Osteoblast (primary cell): ENCODE measurements around the gene DCUN1D2. TPM values are rescaled to one million over a fixed set of nuclear protein-coding genes. Genes with fewer than 3 reads are reported as not detected.

Experiments used
- DNase-seq: peaks from one replicate; pipeline ENCODE4 v3.0.0; 2011; ENCODE audit warnings: low spot score, mixed read lengths; ENCODE audit not compliant: insufficient read length; ENCODE audit errors: missing footprints
- H2AFZ ChIP-seq: 2 replicates; pipeline ENCODE4 v1.6.0; 2011; ENCODE audit warnings: mild to moderate bottlenecking, low read length
- H3K27ac ChIP-seq: 2 replicates; pipeline ENCODE4 v1.5.1; 2011; ENCODE audit warnings: mild to moderate bottlenecking, low read depth, low read length, moderate library complexity
- H3K27me3 ChIP-seq: 2 replicates; pipeline ENCODE4 v1.6.0; 2012; ENCODE audit warnings: mild to moderate bottlenecking, control low read depth, inconsistent platforms, low read length, moderate library complexity; ENCODE audit not compliant: insufficient read depth
- H3K36me3 ChIP-seq: 2 replicates; pipeline ENCODE4 v1.5.1; 2011; ENCODE audit warnings: mild to moderate bottlenecking, low read length, control low read depth, moderate library complexity; ENCODE audit not compliant: insufficient read depth
- H3K4me1 ChIP-seq: 2 replicates; pipeline ENCODE4 v1.5.1; 2011; ENCODE audit warnings: mild to moderate bottlenecking, low read length, control low read depth, moderate library complexity; ENCODE audit not compliant: insufficient read depth
- H3K4me2 ChIP-seq: 2 replicates; pipeline ENCODE4 v1.6.0; 2011; ENCODE audit warnings: mild to moderate bottlenecking, low read length; ENCODE audit not compliant: insufficient read depth
- H3K4me3 ChIP-seq: fragments of 200-600 bp; sonication (generic); 3 replicates; pipeline ENCODE4 v1.5.1; 2012; ENCODE audit warnings: mild to moderate bottlenecking, low read length, inconsistent platforms; ENCODE audit not compliant: insufficient read depth
- H3K79me2 ChIP-seq: 2 replicates; pipeline ENCODE4 v1.6.0; 2012; ENCODE audit warnings: mild to moderate bottlenecking, low read length, control low read depth, inconsistent platforms; ENCODE audit not compliant: insufficient read depth
- H3K9me3 ChIP-seq: 2 replicates; pipeline ENCODE4 v1.5.1; 2011; ENCODE audit warnings: low read depth, low read length, control low read depth
- H4K20me1 ChIP-seq: 2 replicates; pipeline ENCODE4 v1.6.0; 2012; ENCODE audit warnings: mild to moderate bottlenecking, low read length, control low read depth; ENCODE audit not compliant: insufficient read depth
- CTCF ChIP-seq: IDR thresholded peaks from 2 replicates; pipeline ENCODE4 v1.5.1; 2011; ENCODE audit warnings: mild to moderate bottlenecking, low read depth, low read length, moderate library complexity; ENCODE audit errors: extremely low read depth
- total RNA-seq: library from RNA; depleted of rRNA; stranded (reverse); fragments of >200 nt; gene quantifications from 2 replicates; pipeline ENCODE4 v1.2.3, GENCODE V29; 2012

The DCUN1D2 gene
- total RNA-seq, 1 donor = 14.8 TPM

- Histone ChIP-seq H3K79me2 (peaks cover 14% of the 10 kb centered on the region), H4K20me1 (peaks cover 5% of the 10 kb centered on the region), H3K4me3 (no peak overlapping the region), H3K4me1 (no peaks in the 10 kb centered on the region), H2AFZ (no peak overlapping the region), H3K27me3 (no peaks in the 10 kb centered on the region), H3K4me2 (no peak overlapping the region), H3K36me3 (peaks cover 54% of the 10 kb centered on the region), H3K9me3 (no peaks in the 10 kb centered on the region), H3K27ac (no peak overlapping the region)
- DNase-seq = no peak
- TF ChIP-seq CTCF = no peak
Measured at GRCh38 chr13:113531041-113531873, 40.7 kb upstream of the DCUN1D2 start.

DNA sequence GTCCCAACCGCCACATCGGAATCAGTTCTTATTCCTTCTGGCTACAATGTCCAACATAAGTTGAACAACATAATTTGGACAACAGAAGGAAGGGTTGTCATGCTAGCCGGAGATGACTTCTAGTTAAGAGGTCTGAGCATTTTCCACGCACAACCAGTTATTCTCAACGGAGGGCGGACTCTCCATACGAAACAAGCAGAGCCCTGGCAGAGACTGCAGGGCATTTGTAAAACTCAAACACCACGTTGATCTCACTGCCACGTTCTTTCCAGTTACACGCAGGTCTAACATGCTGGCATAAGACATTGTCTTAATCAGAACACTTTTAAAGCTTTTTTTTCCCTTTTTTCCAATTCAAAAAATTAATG is 38.3 kb upstream of the DCUN1D2 start:
- H3K27me3 ChIP-seq = no peaks in the 10 kb centered on the region
- no peak for DNase-seq
- no peak overlapping the region for H3K4me3 ChIP-seq
- TF ChIP-seq CTCF = no peak
- H3K4me1 ChIP-seq = no peaks in the 10 kb centered on the region
- no peak overlapping the region for H3K4me2 ChIP-seq
- H3K27ac ChIP-seq = no peak overlapping the region
- no peak overlapping the region for H2AFZ ChIP-seq
- peaks cover 23% of the 10 kb centered on the region for H3K79me2 ChIP-seq
- no peaks in the 10 kb centered on the region for H3K9me3 ChIP-seq
- peaks cover 7% of the 10 kb centered on the region for H4K20me1 ChIP-seq
- peaks cover 61% of the 10 kb centered on the region for H3K36me3 ChIP-seq

GRCh38 chr13:113528101-113528812 is 37.7 kb upstream of the DCUN1D2 start:
- TF ChIP-seq CTCF = no peak
- Histone ChIP-seq H3K9me3 (no peaks in the 10 kb centered on the region), H4K20me1 (peaks cover 7% of the 10 kb centered on the region), H3K4me3 (no peak overlapping the region), H3K4me1 (no peaks in the 10 kb centered on the region), H2AFZ (no peak overlapping the region), H3K36me3 (peaks cover 57% of the 10 kb centered on the region), H3K4me2 (no peak overlapping the region), H3K79me2 (peaks cover 28% of the 10 kb centered on the region), H3K27ac (no peak overlapping the region), H3K27me3 (no peaks in the 10 kb centered on the region)
- peak; percentile 53 for DNase-seq
